Activated CD4-positive, CD25-positive, alpha-beta regulatory T cell treated with anti-CD3 and anti-CD28 coated beads, Interleukin-2, amount 50 U/mL, for 72 hours (primary cell): Measurements from ENCODE around the gene PRKAG3.

ENCODE experiments used
- DNase-seq: peaks from one replicate; pipeline ENCODE4 v3.0.0; 2021

The PRKAG3 gene

GRCh38 chr2:218837495-218837894 lies 5.9 kb upstream of the PRKAG3 start:
- DNase-seq: no peak

DNA sequence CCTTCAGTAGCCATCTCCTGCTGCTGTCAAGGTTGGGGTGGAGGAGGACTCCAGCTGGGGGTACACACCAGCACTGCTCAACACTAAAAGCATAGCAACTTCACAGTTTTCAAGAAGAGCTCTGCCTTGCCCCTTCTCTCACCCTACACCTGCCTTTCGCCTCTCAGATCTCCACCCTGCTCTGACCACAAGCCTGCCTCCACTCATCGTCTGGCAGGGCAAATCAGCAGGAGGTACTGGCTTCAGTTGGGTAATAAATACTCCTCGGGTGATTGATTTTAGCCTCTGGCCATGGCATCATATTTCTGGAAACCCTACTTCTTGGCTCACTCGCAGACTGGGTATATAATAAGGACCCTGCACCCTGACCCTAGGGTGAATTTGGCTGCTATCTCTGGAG lies 3.1 kb upstream of the PRKAG3 start:
- no peak for DNase-seq

- DNase-seq: no peak
These were observed 1.5 kb upstream of the PRKAG3 start for GRCh38 chr2:218833023-218833609.

- no peak for DNase-seq
These were observed 917 bp upstream of the PRKAG3 start for GRCh38 chr2:218832520-218832919.

GRCh38 chr2:218832081-218832480 lies 478 bp upstream of the PRKAG3 start:
- DNase-seq: no peak

DNA sequence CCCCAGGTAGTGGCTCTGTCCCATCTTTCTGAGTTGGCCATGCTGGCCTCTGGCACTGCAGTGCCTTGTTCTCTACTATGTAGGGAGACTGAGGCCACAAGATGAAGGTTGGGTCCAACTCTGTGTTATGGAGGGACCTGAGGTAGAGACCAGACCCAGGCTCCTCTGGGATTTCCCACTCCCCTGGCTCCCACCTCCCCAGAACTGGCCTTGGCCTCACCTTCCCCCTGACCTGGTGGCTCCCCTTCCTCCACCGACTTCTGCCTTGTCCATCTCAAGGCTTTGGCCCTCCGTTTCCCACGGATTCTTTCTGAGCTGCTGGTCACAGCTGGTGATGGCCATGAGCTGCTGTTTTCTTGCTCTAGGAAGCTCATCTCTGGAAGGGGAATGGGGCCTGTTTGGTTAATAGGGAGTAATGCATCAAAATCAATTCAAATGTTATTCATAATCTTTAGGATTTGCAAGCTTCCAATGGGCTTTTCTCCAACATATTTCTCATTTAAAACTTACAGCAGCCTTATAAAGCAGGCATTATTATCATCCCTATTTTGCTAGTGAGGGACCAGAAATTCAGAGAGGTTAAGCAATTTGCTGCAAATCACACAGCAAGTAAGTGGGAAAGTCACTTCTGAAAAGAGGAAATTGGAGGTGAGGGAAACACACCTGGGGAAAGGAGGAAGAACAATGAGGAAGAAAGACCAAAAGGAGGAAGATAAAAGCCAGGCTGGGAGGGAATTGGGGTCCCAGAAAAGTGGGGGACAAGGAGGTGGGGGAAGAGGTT lies 887 bp downstream of the PRKAG3 start:
- no peak for DNase-seq

GRCh38 chr2:218829868-218830451 lies 1.6 kb downstream of the PRKAG3 start:
- DNase-seq: no peak

GRCh38 chr2:218828477-218828778 lies 3.2 kb downstream of the PRKAG3 start:
- no peak for DNase-seq

- DNase-seq: no peak
These were observed 3.7 kb downstream of the PRKAG3 start for GRCh38 chr2:218827701-218828476.

DNA sequence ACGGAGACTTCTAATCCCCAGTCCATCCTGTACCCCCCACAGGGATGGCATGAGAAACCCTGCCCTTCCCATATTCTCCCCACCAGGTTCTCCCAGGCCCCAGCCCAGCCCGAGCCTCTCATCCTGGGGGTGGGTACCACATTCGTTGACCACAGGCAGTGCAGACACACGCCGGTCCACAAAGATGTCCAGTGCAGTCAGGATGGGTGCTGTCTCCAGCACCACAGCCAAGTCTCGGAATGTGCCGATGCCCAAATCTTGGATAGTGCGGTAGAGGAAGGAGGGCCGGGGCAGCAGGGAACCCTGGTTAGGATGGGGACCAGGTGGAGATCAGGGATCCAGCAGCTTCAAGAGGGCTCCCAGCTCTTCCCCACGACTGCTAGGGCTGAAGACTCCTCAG lies 4.8 kb downstream of the PRKAG3 start:
- no peak for DNase-seq

DNA sequence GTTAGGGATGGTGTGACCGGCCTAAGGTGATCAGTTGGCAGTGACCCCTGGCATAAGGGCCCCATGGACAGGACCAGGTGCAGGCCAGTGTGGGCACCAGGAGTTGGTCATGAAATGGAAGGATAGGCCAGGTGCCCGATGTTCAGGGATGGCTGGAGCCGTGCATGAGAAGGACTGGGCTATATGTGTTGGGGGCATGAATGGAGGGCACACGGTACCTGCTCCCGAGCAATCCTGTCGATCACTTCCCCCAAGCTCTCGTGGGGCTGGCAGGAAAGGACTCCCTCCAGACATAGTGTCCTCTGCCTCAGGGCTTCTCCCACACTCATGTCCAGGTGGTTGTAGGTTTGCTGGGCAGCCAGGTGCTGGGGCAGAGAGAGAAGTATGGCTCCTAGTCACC lies 7.6 kb downstream of the PRKAG3 start:
- DNase-seq: no peak

GRCh38 chr2:218823196-218823855 lies 8.3 kb downstream of the PRKAG3 start:
- DNase-seq: no peak

DNA sequence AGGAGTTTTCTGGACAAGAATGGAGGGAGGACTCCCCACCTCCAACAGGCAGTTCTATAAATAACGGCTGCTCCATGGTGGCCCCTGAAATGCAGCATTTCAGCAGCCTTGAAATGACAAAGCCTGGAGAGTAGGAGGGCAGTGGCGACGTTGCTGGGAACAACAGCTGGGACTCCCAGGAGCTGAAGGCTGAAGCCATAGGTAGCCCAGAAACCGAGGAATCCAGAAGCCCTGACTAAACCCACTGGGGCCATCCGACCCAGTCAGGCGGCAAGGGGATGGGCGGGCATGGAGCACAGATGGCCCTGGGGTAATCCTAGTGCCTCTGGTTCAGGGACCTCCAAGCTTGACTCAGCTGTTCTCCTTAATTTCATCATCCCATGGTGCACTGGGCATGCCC lies 9.0 kb downstream of the PRKAG3 start:
- DNase-seq: no peak

GRCh38 chr2:218821605-218822211 lies 9.9 kb downstream of the PRKAG3 start:
- DNase-seq: no peak

- no peak for DNase-seq
These were observed 10.7 kb downstream of the PRKAG3 start for GRCh38 chr2:218820746-218821369.

GRCh38 chr2:218819093-218819492 lies 12.5 kb downstream of the PRKAG3 start:
- DNase-seq: no peak

DNA sequence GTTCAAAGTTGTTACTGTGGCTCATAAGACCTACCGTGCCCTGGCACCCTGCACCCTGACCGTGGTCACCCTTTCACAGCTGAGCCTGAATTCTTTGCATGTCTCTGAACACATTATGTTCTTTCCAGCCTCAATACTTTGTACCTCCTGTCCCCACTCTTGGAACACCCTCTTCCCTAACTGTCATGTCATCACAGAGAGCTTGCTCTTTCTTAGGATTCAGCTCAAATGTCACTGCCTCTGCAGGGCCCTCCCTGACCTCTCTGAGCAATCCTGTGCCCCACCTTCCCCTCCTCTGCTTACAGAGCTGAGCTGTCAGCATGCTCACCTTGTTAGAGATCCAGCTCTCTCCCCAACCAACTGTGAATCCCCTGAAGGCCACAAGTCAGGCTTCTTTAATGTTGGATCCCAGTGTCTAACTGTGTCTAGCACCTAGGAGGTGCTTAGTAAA lies 15.0 kb downstream of the PRKAG3 start:
- no peak for DNase-seq

DNA sequence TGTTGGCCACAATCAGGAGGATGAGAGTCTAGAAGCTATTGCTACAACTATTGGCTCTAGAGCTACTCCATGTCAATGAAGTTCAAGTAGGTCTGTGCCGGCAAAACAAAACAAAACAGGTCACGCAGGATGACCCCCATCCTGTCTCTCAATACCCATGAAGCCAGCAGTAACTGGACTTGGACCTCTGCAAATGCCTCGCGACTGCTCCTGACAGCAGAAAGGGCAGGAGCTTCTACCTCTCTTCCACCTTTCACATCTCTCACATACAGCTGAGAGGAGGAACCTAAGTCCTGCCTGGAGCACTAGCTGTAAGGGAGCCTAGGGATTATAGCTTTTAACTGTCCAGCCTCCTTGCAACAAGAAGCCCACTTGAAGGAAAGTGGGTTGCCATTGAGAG lies 16.0 kb downstream of the PRKAG3 start:
- no peak for DNase-seq

DNA sequence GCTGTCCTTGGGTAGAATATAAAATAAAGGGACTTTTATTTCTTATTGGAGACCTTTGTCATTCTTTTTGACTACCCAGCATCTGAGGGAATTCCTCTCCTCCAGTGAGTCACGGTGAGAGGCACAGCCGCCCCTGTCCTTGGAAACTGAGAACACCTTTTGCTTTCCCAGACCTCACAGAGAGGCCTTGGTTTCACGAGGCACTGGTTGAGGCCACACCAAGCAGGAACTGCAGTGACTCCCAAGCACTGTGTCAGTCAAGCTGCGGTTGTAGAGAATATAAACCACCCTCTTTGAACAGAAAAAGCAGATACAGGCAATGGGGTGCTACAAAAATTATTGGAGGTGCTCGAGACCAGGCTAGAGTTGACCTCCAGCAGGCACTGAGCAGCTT lies 16.4 kb downstream of the PRKAG3 start:
- DNase-seq: no peak

- DNase-seq: no peak
These were observed 16.9 kb downstream of the PRKAG3 start for GRCh38 chr2:218814540-218815243.

DNA sequence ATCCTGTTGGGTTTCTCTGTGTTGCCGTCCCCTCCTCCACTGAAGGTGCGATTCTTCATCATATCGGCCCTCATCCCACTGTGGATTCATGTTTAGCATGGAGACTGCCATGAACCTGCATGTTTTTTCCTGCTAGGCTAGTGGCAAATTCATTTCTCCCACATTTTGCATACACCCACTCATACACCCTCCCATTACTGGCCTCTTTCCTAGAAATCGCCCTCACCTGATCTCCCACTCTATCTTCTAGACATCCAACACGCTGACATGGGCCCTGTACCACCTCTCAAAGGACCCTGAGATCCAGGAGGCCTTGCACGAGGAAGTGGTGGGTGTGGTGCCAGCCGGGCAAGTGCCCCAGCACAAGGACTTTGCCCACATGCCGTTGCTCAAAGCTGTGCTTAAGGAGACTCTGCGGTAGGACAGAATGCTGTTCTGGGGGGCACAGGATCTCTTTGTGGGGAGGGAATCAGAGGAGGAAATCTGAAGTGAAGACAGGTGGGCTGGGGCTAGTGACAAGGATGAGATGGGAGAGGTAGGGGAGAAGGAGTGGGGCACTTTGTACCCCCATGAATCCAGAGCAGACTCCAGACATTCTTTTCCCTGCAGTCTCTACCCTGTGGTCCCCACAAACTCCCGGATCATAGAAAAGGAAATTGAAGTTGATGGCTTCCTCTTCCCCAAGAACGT lies 17.7 kb downstream of the PRKAG3 start:
- DNase-seq: no peak
